KMS-11 (cell line): ENCODE data around the gene MTAP.

ENCODE experiments used
- H2AFZ ChIP-seq: fragments of 200-600 bp; sonication (generic); 2 replicates; pipeline ENCODE4 v1.6.1; 2016; ENCODE audit warnings: antibody characterized with exemption, mixed run types, low read depth
- H3K27ac ChIP-seq: fragments of 200-600 bp; sonication (generic); 2 replicates; pipeline ENCODE4 v1.6.1; 2016; ENCODE audit warnings: mild to moderate bottlenecking, mixed run types
- H3K27me3 ChIP-seq: fragments of 200-600 bp; sonication (generic); 2 replicates; pipeline ENCODE4 v1.6.1; 2017; ENCODE audit warnings: mild to moderate bottlenecking, low read depth, mixed run types, moderate library complexity; ENCODE audit not compliant: insufficient read depth
- H3K36me3 ChIP-seq: fragments of 200-600 bp; sonication (generic); 2 replicates; pipeline ENCODE4 v1.6.1; 2017; ENCODE audit warnings: mild to moderate bottlenecking, mixed run types; ENCODE audit not compliant: insufficient read depth
- H3K4me1 ChIP-seq: fragments of 200-600 bp; sonication (generic); 2 replicates; pipeline ENCODE4 v1.6.1; 2016; ENCODE audit warnings: mild to moderate bottlenecking, low read depth, mixed run types; ENCODE audit not compliant: poor library complexity, severe bottlenecking
- H3K4me2 ChIP-seq: fragments of 200-600 bp; sonication (generic); 2 replicates; pipeline ENCODE4 v1.7.0; 2016; ENCODE audit warnings: mild to moderate bottlenecking, mixed run types
- H3K4me3 ChIP-seq: fragments of 200-600 bp; sonication (generic); IDR thresholded peaks from 2 replicates; pipeline ENCODE4 v1.6.1; 2017; ENCODE audit warnings: low read depth, low read length, mixed read lengths; ENCODE audit not compliant: insufficient read depth
- H3K79me2 ChIP-seq: fragments of 200-600 bp; sonication (generic); 2 replicates; pipeline ENCODE4 v1.6.1; 2016; ENCODE audit warnings: low read depth, mixed run types; ENCODE audit not compliant: insufficient read depth
- H3K9ac ChIP-seq: fragments of 200-600 bp; sonication (generic); 2 replicates; pipeline ENCODE4 v1.6.1; 2016; ENCODE audit warnings: mild to moderate bottlenecking, mixed run types
- H4K20me1 ChIP-seq: fragments of 200-600 bp; sonication (generic); 2 replicates; pipeline ENCODE4 v1.6.1; 2016; ENCODE audit warnings: mild to moderate bottlenecking, mixed run types; ENCODE audit not compliant: insufficient read depth
- CTCF ChIP-seq: fragments of 200-600 bp; sonication (generic); conservative IDR thresholded peaks from 2 replicates; pipeline ENCODE4 v1.6.1; 2017; ENCODE audit warnings: low read depth, mild to moderate bottlenecking, antibody characterized with exemption, low read length, moderate library complexity, mixed read lengths

Gene MTAP

GRCh38 chr9:21812946-21813568 is 10.6 kb downstream of the MTAP start:
- H2AFZ ChIP-seq, result no peak overlapping the region

DNA sequence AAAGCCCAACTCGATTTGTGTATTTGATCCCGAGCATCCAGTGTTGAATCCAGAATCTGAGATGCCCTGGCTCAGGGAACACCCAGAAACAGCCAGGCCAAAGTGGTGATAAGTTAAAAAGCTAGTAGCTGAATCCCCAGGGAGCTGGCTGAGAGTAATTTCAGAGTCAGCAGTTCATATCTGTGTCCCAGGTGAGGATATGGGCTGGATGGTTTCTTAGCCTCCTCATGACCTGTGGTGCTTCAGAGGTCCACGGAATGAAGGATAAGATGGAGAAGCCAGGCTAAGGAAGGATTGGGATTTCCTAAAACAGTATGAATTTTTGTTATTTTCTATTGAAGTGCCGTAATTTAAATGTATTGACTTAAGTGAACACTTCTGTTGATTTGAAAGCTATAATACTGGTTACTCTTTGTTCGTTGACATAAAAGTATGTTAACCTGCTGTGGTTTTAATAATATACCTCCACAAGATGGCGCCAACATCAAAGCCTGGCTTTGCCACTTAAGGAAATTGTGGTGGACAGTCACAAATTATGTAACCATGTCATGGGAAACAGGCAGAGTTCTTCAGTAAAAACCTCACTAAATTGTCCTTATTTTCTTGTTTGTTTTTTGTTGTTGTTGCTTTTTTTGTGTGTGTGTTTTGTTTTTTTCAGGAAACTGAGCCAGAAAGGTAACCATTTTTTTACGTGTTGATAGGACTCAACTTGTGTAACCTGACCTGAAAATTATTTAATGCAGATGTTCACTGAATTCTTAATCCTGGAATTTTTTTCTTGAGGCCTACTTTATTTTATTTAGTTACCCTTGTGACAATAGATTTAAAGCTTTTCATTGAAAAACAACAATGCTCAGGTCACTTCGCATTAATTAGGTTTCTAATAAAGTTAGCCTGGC is 11.4 kb downstream of the MTAP start:
- H3K4me1 ChIP-seq, result peaks cover 52% of the 10 kb centered on the region
- H3K4me2 ChIP-seq, result peak overlapping the region; percentile 26
- H4K20me1 ChIP-seq, result no peaks in the 10 kb centered on the region; the same call in none of the 2 replicates
- H3K36me3 ChIP-seq, result peaks cover 13% of the 10 kb centered on the region; the same call in 1 of the 2 replicates
- peak; percentile 88 for TF ChIP-seq CTCF
- peaks cover 81% of the 10 kb centered on the region for H3K79me2 ChIP-seq
- no peaks in the 10 kb centered on the region for H3K27me3 ChIP-seq
- H3K9ac ChIP-seq, result no peak overlapping the region
- H2AFZ ChIP-seq, result no peak overlapping the region
- H3K27ac ChIP-seq, result peak overlapping the region; percentile 17; the same call in 1 of the 2 replicates
- no peak overlapping the region for H3K4me3 ChIP-seq

More at GRCh38 chr9:21812946-21813568, 10.6 kb downstream of the MTAP start:
- H3K9ac ChIP-seq, result no peak overlapping the region
- H3K4me1 ChIP-seq, result peaks cover 54% of the 10 kb centered on the region
- no peak overlapping the region for H3K4me3 ChIP-seq
- peak overlapping the region; percentile 26 for H3K4me2 ChIP-seq
- TF ChIP-seq CTCF, result peak; percentile 94
- H4K20me1 ChIP-seq, result no peaks in the 10 kb centered on the region; the same call in none of the 2 replicates
- H3K27me3 ChIP-seq, result no peaks in the 10 kb centered on the region
- H3K27ac ChIP-seq, result peak overlapping the region; percentile 29; the same call in 1 of the 2 replicates
- peaks cover 81% of the 10 kb centered on the region for H3K79me2 ChIP-seq
- H3K36me3 ChIP-seq, result peaks cover 7% of the 10 kb centered on the region; the same call in 1 of the 2 replicates

- Histone ChIP-seq H3K4me3 (no peak overlapping the region), H4K20me1 (no peaks in the 10 kb centered on the region; the same call in none of the 2 replicates), H3K36me3 (peaks cover 15% of the 10 kb centered on the region; the same call in 1 of the 2 replicates), H3K4me1 (peaks cover 48% of the 10 kb centered on the region), H3K27ac (no peak overlapping the region), H3K9ac (no peak overlapping the region), H3K27me3 (no peaks in the 10 kb centered on the region), H3K79me2 (peaks cover 80% of the 10 kb centered on the region), H3K4me2 (no peak overlapping the region), H2AFZ (no peak overlapping the region)
- no peak for TF ChIP-seq CTCF
These were observed 13.2 kb downstream of the MTAP start for GRCh38 chr9:21815643-21816042.

DNA sequence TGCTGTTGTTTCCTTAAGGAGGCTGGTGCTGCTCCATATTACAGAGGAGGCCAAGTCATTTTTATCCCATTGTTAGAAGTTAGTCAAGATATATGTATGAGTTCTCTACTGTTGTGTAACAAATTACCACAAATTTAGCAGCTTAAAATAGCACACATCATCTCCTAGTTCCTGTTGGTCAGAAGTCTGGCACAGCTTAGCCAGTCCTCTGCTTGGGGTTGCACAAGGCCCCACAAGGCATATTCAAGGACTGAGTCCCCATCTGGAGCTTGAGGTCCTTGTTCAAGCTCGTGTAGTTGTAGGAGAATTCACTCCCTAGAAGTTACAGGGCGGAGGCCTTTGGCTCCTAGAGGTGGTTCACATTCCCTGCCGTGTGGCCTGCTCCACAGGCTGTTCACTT is 14.7 kb downstream of the MTAP start:
- no peak overlapping the region for H3K4me2 ChIP-seq
- peaks cover 15% of the 10 kb centered on the region; the same call in 1 of the 2 replicates for H3K36me3 ChIP-seq
- H2AFZ ChIP-seq, result no peak overlapping the region
- H3K27me3 ChIP-seq, result no peaks in the 10 kb centered on the region
- no peak overlapping the region for H3K4me3 ChIP-seq
- peaks cover 44% of the 10 kb centered on the region for H3K4me1 ChIP-seq
- H4K20me1 ChIP-seq, result no peaks in the 10 kb centered on the region; the same call in none of the 2 replicates
- H3K27ac ChIP-seq, result no peak overlapping the region
- peaks cover 83% of the 10 kb centered on the region for H3K79me2 ChIP-seq
- no peak overlapping the region for H3K9ac ChIP-seq
- no peak for TF ChIP-seq CTCF
